Measurements from ENCODE around the gene BCL6B.
"Not testable (repeated sequence)": the region's sequence is repeated elsewhere in the genome, so short reads cannot be mapped to it uniquely, and the experiment has no call there.

BCL6B gene

DNA sequence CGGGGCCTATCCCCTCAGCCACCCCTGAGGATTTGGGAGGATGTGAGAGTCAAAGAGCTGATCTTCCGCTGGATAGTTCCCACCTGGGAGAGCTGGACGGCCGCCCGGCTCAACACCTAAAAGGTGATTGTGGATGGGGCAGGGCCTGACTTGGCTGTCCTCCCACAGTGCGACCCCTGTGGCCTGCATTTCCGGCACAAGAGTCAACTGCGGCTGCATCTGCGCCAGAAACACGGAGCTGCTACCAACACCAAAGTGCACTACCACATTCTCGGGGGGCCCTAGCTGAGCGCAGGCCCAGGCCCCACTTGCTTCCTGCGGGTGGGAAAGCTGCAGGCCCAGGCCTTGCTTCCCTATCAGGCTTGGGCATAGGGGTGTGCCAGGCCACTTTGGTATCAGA, 4.5 kb downstream of the BCL6B start:
- DNase-seq (ENCODE audit: low read depth): no peak

DNA sequence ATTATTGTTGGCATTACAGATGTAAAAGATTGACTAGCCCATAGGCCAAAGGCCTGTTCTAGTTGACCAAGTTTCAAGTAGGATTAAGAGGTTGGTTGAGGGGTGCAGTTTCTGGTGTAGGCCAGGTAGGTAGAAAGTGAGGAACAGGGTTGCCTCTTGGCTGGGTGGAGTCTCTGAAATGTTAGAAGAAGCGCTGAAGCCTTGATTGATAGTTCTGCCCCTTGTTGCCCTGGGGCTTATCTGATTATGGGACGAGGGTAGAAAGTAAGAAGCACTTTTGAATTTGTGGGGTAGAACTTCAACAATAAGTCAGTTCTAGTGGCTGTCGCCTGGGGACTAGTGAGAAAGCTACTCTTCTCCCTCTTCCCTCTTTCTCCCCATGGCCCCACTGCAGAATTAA, 6.2 kb downstream of the BCL6B start:
- no peak for DNase-seq (ENCODE audit: low read depth)

DNA sequence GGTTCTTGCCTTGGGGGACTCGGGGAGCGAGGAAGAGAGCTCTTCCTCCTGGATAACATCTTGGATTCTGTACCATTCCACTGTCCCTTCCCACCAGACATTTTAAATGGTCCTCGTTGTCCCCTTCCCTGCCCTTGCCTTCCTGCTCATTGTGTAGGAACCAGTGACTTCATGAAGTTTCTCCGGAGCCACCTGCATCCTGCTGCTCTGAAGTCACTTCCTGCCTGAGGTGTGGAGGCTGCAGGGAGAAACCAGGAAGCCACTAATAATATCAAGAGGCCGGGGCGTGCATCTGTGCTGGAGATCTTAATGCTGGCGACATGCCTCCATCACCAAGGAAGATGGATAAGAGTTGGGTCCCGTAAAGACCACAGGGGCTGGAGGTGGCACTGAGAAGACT, 6.8 kb downstream of the BCL6B start:
- DNase-seq (ENCODE audit: low read depth): no peak

DNA sequence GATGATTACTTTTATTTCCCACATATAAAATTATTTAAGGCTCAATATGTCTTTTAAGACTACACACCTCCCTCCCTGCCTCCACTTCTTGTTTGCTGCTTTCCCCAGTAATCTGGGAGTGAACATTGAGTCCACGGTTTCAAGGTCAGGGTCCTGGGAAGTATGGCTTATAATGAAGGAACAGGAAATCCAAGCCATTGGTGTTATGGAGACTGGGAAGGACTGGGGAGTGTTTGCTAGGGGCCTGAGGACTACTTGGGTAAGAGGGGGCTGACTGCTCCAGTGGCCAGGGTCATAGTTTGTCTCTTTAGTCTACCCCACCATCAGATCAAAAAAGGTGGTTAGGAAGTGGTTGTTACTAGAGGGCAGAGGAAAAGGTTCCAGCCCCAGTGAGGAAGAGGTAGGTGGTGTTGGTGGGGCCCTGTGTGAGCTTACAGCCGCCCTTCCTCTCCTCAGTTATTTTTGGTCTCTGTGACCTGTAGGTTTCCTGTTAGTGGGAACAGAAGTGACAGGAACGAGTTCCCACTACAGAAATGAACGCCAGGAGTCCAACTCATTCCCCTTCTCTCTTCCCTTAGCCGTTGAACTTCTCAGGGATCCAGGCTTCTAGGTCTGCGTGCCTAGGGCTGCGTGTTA, 12.2 kb downstream of the BCL6B start:
- DNase-seq (ENCODE audit: low read depth): peak; percentile 21

DNA sequence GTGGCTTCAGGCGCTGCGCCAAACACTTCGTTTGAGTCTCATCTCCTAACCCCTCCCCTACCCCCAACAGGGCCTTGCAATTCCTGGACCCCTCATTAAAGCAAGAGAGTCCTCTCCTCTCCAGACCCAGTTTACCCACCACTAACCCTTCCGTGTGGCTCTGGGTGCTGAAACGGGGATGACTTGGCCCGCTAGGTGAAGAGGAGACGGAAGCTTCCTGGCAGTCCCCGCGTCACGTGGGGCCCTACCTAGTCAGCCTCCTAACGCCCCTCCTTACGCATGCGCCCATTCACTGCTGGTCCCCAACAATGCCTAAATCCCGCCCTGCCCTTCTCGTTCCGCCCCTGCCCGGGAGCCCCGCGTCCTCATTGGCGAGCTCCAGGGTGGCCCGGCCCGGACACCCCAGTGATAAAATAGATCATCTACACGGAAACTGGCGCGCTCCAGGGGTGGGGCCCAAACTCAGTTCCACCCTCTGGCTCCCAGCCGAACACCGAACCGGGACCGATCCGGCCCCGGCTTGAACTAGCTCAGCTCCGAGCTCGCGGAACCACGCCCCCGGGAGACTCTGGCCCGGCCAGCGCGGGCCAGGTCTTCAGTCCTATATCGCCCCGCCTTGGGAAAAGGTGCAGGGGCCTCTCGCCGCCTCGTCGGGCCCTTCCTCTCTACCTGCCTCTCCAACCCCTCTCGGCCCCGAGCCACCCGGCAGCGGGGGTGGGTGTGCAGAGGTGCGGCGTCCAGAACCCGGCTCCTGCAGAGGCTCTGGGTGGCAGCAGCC, 12.9 kb downstream of the BCL6B start, which contains the start of gene SLC16A13:
Gene SLC16A13, plus strand, starts transcription at position 425 of the 778 bp plus-strand sequence. CDS start 368 bp downstream, outside the sequence.
- peak; percentile 96 for DNase-seq (ENCODE audit: low read depth)

DNA sequence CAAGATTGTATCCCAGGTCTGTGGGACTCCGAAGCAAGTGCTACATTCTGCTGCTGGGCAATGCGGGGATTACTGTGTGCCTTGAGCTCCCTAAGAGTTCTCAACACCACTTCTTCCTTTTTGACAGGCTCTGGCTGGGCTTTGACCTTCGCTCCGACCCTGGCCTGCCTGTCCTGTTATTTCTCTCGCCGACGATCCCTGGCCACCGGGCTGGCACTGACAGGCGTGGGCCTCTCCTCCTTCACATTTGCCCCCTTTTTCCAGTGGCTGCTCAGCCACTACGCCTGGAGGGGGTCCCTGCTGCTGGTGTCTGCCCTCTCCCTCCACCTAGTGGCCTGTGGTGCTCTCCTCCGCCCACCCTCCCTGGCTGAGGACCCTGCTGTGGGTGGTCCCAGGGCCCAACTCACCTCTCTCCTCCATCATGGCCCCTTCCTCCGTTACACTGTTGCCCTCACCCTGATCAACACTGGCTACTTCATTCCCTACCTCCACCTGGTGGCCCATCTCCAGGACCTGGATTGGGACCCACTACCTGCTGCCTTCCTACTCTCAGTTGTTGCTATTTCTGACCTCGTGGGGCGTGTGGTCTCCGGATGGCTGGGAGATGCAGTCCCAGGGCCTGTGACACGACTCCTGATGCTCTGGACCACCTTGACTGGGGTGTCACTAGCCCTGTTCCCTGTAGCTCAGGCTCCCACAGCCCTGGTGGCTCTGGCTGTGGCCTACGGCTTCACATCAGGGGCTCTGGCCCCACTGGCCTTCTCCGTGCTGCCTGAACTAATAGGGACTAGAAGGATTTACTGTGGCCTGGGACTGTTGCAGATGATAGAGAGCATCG, 15.4 kb downstream of the BCL6B start:
- no peak for DNase-seq (ENCODE audit: low read depth)

DNA sequence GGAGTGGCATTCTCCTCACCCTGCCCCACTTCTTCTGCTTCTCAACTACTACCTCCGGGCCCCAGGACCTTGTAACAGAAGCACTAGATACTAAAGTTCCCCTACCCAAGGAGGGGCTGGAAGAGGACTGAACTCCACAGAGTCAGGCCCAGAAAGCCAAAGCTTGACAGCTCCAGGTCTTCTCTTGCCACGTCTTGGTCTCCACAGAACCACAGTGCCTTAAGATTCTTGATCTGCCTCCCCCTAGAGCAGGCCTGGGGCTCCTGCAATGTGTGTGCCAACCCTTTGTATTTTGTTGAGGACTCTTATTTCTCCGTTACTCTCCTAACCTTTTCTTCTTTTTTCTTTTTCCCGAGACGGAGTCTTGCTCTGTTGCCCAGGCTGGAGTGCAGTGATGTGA, 17.0 kb downstream of the BCL6B start:
- DNase-seq (ENCODE audit: low read depth): no peak

DNA sequence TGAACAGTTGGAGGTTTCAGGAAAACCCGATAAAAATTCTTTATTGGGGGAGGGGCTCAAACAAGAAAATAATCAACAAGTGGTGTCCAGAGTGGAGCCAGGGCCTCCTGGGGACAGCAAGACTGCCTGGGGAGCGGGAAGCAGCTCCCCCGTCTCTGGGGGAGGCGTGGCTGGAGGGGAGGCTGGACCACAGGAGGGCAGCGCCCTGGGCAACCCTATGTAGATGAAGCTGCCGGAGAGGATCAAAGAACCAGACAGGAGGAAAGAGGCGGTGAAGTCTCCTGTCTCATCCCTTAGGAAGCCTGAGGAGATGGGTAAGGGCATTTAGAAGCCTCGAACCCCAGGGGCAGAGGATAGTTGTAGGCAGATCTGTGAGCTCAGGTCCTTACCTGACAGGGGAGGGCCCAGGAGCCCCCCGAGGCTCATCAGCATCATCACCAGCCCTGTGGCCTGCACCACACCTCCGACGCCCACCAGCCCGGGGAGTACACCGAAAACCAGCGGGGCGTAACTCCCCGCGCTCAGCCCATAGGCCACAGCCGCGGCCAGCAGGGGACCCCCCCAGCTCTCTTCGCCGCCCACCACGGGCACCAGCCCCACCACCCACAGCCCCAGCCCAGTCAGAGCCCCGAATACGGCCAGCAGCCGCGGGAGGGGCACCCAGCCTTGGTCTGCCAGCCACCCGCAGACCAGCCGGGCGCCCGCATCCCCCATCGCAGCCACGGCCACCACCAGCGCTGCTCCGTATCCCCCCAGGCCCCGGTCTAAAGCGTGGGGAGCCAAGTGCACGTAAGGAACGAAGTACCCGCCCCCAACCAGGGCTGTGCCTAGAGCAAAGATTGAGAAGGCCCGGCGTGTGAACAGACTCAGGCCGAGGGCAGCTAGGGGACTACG, 19.0 kb downstream of the BCL6B start:
- DNase-seq (ENCODE audit: low read depth): no peak

DNA sequence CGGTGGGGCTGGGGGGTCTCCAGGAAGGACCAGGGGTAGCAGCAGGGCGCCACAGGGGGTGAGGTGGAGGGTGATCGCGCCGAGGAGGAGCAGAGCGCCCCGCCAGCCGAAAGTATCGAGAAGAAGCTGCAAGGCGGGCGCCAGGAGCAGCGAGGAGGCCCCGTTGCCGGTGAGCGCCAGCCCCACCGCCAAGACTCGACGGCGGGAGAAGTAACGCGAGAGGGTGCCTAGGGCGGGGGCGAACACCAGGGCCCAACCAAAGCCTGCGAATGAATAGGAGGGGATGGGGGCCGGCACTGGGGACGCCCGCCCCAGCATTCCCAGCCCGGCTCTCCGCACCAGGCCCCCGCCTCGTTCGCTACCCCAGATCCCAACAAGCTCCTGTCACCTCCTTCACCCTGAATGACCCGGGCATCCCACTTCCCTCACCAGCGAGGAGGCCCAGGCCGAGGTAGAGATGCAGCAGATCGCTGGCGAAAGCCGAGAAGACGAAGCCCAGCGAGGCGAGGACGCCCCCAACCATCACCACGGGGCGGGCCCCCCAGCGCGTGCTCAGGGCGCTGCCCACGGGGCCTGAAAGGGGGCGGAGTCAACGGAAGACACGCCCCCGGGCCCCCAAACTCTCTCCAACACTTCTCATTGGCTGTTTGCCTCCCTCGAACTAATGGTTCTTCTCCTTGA, 19.8 kb downstream of the BCL6B start:
- no peak for DNase-seq (ENCODE audit: low read depth)

DNA sequence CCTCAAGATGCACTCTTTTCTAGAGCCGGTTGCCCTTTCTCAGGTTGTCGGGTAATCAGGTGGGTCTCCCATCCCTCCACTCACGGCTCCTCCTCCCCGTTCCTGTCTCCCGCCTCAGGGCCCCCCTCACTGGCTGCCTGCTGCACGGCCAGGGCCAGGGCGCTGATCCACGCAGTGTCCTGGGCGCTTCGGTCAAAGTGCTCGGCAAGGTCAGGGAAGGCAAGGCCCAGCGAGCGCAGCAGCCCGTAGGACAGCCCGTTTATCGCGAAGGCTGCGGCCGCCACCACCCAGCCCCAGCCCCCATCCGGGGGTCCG, 20.3 kb downstream of the BCL6B start:
- no peak for DNase-seq (ENCODE audit: low read depth)

DNA sequence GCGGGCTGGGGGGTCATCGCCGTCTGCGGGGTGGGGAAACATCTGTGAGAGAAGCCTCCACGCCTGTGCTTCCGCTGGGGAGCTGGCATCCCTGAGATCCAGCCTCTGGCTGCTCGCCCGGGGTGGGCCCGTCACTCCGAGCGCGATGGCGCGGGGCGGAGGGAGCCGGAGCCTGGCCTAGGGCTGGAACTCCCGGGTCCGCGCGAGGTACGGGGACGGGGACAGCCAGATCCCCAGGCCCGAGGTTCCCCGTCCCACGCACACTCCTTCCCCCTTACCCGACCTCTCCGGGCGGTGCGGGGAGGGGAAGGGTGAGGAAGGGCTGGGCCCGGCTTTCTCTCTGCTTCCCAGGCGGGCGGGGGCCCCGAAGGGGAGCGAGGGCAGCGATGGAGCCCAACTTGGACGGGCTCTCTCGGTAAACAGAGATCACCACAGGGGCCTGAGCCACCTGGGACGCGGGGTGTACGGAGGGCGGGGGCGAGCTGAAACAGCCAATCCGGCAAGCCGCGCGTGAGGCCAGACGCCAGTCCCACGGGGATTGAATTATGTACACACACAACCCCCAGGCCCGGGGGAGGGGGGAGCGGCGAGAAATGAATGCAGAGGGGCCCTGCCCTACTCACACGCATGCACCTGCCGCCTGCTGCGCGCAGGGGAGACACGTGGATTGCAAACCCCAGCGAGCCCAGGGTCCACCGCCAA, 20.8 kb downstream of the BCL6B start, which contains the start of gene SLC16A11:
Gene SLC16A11, minus strand, starts transcription at position 596 of the 702 bp plus-strand sequence. Its CDS starts 579 bp downstream, at position 17.
- no peak for DNase-seq (ENCODE audit: low read depth)

DNA sequence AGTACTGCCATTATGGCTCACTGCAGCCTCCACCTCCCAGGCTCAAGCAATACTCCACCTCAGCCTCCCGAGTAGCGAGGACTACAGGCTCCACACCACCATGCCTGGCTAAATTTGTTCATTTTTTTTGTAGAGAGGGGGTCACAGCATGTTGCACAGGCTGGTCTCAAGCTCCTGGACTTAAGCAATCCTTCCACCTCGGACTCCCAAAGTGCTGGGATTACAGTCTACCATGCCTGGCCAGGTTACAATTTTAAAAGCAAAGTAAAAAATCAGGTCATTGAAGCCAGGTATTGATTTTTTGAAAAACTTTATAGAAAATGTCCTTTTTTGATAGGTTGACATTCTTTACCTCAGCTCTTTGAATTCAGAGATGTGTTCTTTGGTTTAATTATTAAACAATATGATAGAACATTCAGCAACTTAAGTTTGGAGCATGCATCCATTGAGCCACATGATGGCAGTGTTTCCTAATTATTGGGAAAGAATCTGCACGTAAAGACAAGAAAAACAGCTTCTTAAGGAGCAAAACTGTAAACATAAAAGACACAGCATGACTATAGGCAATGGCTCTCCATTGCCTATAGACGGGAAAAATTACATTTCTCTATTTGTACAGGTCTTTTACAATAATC, 22.8 kb downstream of the BCL6B start:
- no peak for DNase-seq (ENCODE audit: low read depth)

DNA sequence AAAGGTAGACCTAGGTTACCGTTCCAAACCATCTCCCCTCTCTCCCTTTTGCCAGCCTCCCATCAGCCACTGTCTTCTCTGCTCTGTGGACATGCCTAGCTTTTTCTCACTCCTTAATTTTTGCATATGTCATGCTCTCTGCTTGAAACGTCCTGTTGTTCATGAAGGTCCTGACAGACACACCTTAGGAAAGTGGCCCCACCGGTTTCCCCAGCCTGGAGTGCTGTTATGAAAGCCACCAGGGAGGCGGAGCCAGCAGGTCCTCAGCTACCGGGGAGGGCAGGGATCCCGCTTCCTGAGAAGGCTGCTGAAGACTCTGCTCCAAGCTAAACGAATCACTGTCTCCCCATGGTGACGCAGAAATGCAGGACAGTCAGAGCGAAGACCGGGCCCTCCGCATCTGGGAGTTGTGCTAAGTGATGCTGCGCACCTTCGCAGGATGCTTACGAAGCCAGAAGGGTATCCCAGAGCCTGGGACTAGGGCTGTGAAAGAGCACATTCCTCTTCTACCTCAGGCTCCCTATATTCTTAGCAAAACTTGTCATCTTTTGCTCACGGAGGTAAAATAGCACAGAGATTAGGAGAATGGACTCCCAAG, 23.4 kb downstream of the BCL6B start:
- DNase-seq (ENCODE audit: low read depth): no peak

DNA sequence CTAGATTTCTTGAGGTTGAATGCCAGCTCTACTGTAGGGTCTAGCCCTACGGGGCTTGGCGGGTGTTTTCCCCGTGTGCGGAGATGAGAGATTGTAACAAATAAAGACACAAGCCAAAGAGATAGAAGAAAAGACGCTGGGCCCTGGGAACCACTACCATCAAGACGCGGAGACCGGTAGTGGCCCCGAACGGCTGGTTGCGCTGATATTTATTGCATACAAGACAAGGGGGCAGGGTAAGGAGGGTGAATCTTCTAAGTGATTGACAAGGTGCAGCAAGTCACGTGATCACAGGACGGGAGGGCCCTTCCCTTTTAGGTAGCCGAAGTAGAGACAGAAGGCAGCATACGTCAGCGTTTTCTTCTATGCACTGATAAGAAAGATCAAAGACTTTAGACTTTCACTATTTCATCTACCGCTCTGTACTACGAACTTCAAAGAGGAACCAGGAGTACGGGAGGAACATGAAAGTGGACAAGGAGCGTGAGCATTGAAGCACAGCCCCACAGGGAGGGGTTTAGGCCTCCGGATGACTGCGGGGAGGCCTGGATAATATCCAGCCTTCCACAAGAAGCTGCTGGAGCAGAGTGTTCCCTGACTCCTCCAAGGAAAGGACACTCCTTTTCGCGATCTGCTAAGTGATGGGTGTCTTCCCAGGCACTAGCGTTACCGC, 24.0 kb downstream of the BCL6B start:
- peak; percentile 57 for DNase-seq (ENCODE audit: low read depth)

DNA sequence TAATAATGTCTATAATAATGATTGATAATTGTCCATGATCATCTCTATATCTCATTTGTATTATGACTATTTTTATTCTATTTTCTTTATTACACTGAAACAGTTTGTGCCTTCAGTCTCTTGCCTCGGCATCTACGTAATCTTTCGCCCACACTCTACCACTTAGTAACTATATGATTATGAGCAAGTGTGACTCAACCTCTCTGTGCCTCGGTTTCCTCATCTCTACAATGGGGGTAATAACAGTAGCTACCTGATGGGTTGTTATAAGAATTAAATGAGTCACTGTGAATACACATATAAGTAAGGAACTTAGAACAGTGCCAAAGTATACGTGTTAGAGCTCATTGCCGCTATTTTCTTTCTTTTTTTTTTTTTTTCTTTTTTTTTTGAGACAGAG, 24.7 kb downstream of the BCL6B start:
- no peak for DNase-seq (ENCODE audit: low read depth)

DNA sequence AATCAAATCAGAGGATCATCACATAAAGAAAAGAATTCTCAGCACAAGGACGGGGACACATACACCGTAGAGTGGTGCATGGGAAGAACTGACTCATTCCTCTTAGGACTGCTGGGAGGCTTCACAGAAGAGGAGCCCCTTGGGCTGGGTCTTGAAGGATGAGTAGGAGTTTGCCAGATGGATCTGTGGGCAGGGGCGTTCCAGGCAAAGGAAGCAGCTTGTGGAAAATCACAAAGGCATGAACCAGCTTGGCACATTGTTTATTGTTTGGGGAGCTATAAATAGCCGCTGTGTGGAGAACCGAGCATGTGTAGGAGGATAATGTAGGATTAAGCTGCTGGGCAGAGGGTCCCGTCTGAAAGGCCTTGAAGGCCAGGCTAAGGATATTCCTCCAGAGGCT, 26.1 kb downstream of the BCL6B start:
- no peak for DNase-seq (ENCODE audit: low read depth)

DNA sequence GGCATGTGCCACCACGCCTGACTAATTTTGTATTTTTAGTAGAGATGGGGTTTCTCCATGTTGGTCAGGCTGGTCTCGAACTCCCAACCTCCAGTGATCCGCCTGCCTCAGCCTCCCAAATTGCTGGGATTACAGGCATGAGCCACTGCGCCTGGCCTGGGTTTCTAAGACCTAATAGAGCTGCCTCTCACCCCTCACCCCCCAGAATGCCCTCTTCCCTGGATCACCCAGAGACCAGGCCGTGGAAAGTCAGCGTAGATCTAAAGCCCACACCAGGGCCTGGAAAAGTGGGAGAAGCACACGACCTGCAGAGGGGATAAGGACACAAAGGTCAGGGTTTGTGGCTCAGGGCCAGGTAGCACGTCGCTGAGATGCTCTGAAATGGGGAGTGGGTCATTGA, 27.7 kb downstream of the BCL6B start:
- not testable (repeated sequence) for DNase-seq (ENCODE audit: low read depth)

DNA sequence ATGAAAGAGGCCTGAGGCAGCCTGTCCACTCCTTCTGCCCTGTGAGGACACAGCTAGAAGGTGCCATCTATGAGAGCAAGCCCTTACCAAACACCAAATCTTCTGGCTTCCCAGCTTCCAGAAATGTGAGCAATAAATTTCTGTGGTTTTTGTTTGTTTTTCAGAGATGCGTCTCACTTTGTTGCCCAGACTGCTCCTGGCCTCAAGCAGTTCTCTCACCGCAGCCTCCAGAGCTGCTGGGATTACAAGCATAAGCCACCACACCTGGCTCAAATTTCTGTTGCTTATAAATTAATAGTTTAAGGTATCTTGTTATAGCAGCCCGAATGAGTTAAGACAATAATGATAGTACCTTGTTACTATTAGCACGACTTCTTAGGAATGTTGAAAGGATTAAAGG, 33.5 kb downstream of the BCL6B start:
- no peak for DNase-seq (ENCODE audit: low read depth)

DNA sequence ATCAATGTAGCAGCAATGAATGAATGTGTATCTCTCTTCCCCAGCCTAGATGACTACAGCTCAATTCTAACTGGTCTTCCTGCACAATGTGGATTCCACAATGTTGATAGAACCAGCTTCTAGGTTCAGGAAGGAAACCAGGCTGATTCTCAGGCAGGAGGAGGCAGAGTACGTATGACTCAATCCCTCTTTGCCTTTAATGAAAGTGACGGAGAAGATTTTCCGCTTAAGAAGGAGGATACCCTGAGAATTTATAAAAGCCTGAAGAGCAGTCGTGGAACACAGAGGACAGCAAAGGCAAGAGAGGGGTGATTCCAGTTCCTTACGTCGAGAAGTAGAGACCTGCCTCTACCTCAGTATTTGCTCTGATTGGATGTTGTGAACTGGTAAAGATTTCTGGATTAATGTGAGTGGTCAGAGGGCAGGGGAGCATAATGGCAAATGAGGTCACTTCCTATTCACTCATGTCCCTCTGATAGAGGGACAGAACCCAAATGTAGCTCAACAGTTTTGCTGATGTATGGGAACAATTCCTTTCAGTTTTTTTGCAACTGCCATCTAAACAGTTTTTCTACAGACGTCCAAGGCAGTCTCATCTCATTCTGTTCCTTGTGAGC, 36.1 kb downstream of the BCL6B start:
- DNase-seq (ENCODE audit: low read depth): no peak
